GM11168 (cell line): Measurements from ENCODE around the gene FRY.

ENCODE experiments used
- in situ Hi-C: fragments of 300-500 bp; cut with MboI; formaldehyde crosslinking; loops from one replicate; pipeline ENCODE4 v1.12.0; 2022; ENCODE audit warnings: low sequenced_read_pairs; ENCODE audit not compliant: unreplicated experiment

FRY gene

GRCh38 chr13:32316028-32316339 is 284.4 kb downstream of the FRY start:
- in situ Hi-C loops = loop anchor here (10.0 kb wide), 2 partner anchors 291 to 401 kb away; no protein-coding TSS in a partner anchor

- in situ Hi-C loops = loop anchor here (10.0 kb wide), 2 partner anchors 292 to 402 kb away; no protein-coding TSS in a partner anchor
These were observed 284.9 kb downstream of the FRY start for GRCh38 chr13:32316501-32316900.

GRCh38 chr13:32317716-32318465 is 286.3 kb downstream of the FRY start:
- in situ Hi-C loops = loop anchor here (10.0 kb wide), 2 partner anchors 293 to 403 kb away; no protein-coding TSS in a partner anchor

- in situ Hi-C loops = no loop called here
These were observed 289.0 kb downstream of the FRY start for GRCh38 chr13:32320528-32320927.

GRCh38 chr13:32323912-32324311 is 292.3 kb downstream of the FRY start:
- in situ Hi-C loops = no loop called here

- in situ Hi-C loops = no loop called here
These were observed 298.9 kb downstream of the FRY start for GRCh38 chr13:32330441-32330840.

- in situ Hi-C loops = no loop called here
These were observed 303.1 kb downstream of the FRY start for GRCh38 chr13:32334671-32335070.

GRCh38 chr13:32340914-32341313 is 309.3 kb downstream of the FRY start:
- in situ Hi-C loops = no loop called here

GRCh38 chr13:32347651-32348050 is 316.1 kb downstream of the FRY start:
- in situ Hi-C loops = no loop called here
